ENCODE measurements around the gene ACP3.

The ACP3 gene, protein sequence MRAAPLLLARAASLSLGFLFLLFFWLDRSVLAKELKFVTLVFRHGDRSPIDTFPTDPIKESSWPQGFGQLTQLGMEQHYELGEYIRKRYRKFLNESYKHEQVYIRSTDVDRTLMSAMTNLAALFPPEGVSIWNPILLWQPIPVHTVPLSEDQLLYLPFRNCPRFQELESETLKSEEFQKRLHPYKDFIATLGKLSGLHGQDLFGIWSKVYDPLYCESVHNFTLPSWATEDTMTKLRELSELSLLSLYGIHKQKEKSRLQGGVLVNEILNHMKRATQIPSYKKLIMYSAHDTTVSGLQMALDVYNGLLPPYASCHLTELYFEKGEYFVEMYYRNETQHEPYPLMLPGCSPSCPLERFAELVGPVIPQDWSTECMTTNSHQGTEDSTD

DNA sequence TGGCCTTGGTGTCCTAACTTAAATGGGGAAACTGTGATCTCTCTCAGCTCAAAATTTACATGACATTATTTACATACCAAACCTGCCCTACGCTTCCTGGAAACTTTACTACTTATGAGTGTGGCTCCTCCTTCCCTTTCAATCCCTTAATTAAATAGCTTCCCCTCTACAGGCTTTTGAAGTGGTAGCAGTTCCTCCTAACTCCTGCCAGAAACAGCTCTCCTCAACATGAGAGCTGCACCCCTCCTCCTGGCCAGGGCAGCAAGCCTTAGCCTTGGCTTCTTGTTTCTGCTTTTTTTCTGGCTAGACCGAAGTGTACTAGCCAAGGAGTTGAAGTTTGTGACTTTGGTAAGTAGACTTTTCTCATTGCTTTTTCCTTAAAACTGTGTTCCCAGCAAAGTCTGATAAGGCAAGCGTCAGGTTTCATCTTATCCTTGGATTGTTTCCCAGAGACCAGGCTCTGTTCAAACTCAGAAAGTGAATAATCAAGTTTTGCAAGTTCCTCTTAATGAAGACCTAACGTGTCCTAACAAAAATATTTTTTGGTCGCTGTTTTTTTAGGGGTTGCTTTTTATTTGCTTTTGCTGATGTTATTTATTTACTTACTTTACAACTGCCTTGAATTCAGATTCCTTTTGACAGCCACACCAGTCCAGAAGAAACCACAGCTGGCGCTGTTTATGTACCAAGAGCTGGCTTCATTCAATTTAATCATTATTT is at the start of gene ACP3:
TSS of gene ACP3 (plus strand) at position 179 of the 720 bp plus-strand sequence. CDS start at position 229, 50 bp downstream.
- Histone ChIP-seq H3K27ac (ENCODE audit: low read length) (no peak within 1 kb of the TSS), H3K4me1 (ENCODE audit: control insufficient read depth, insufficient read depth, low read length) (no peaks in the 10 kb centered on the region), H3K9ac (ENCODE audit: low read length in 2 of 2) (no peak within 1 kb of the TSS), H3K27me3 (ENCODE audit: control insufficient read depth in 1 of 2, insufficient read depth in 2 of 2, low read length in 2 of 2) (no peaks in the 10 kb centered on the region), H3K4me3 (ENCODE audit: low read length in 2 of 2) (no peak within 1 kb of the TSS), H3K9me3 (ENCODE audit: control insufficient read depth in 2 of 2, low read length in 2 of 2) (no peaks in the 10 kb centered on the region), H3K36me3 (ENCODE audit: control insufficient read depth in 2 of 2, insufficient read depth in 2 of 2, low read length in 2 of 2) (no peaks in the 10 kb centered on the region)

DNA sequence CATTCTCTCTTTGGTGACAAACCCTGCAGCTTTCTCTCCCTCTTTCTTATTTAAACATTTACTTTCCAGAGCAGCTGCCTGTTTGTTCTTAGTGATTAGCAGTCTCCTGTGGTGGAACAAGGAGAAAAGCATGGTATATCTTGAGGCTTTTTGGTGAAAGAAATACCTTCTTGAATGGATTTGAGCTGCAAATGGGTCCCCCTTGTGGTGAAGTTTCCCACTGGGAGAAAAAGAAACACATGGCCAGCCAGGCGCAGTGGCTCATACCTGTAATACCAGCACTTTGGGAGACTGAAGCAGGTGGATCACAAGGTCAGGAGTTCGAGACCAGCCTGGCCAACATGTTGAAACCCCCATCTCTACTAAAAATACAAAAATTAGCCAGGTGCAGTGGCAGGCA is 48.3 kb upstream of the ACP3 start:
- no peaks in the 10 kb centered on the region for H3K27me3 ChIP-seq (ENCODE audit: control insufficient read depth in 1 of 2, insufficient read depth in 2 of 2, low read length in 2 of 2)
- no peak overlapping the region for H3K4me3 ChIP-seq (ENCODE audit: low read length in 2 of 2)
- H3K27ac ChIP-seq (ENCODE audit: low read length): no peak overlapping the region
- no peaks in the 10 kb centered on the region for H3K9me3 ChIP-seq (ENCODE audit: control insufficient read depth in 2 of 2, low read length in 2 of 2)
- no peak overlapping the region for H3K9ac ChIP-seq (ENCODE audit: low read length in 2 of 2)
- H3K36me3 ChIP-seq (ENCODE audit: control insufficient read depth in 2 of 2, insufficient read depth in 2 of 2, low read length in 2 of 2): no peaks in the 10 kb centered on the region
- H3K4me1 ChIP-seq (ENCODE audit: control insufficient read depth, insufficient read depth, low read length): no peaks in the 10 kb centered on the region

DNA sequence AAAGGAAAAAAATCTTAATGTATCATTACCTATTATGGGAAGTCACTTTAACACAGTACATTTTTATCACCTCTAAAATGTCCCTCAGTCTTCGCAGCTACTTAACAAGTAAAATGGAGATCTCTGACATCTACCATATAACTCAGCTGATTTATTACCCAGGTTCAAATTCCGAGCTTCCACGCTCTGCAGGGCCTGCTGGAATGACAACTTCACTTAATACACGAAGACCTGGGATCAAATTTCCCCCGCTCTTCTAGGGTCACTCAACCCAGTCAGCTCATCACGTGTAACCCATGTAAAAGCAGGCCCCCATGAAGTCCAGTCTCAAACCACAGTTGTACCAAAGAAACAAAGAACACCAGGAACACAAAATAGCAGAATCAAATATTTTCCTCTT is 44.2 kb upstream of the ACP3 start:
- H3K4me1 ChIP-seq (ENCODE audit: control insufficient read depth, insufficient read depth, low read length): no peaks in the 10 kb centered on the region
- H3K9ac ChIP-seq (ENCODE audit: low read length in 2 of 2): no peak overlapping the region
- no peak overlapping the region for H3K4me3 ChIP-seq (ENCODE audit: low read length in 2 of 2)
- H3K27ac ChIP-seq (ENCODE audit: low read length): no peak overlapping the region
- H3K27me3 ChIP-seq (ENCODE audit: control insufficient read depth in 1 of 2, insufficient read depth in 2 of 2, low read length in 2 of 2): no peaks in the 10 kb centered on the region
- H3K9me3 ChIP-seq (ENCODE audit: control insufficient read depth in 2 of 2, low read length in 2 of 2): peaks cover 0 to 2% of the 10 kb centered on the region in 2 donors
- H3K36me3 ChIP-seq (ENCODE audit: control insufficient read depth in 2 of 2, insufficient read depth in 2 of 2, low read length in 2 of 2): no peaks in the 10 kb centered on the region

DNA sequence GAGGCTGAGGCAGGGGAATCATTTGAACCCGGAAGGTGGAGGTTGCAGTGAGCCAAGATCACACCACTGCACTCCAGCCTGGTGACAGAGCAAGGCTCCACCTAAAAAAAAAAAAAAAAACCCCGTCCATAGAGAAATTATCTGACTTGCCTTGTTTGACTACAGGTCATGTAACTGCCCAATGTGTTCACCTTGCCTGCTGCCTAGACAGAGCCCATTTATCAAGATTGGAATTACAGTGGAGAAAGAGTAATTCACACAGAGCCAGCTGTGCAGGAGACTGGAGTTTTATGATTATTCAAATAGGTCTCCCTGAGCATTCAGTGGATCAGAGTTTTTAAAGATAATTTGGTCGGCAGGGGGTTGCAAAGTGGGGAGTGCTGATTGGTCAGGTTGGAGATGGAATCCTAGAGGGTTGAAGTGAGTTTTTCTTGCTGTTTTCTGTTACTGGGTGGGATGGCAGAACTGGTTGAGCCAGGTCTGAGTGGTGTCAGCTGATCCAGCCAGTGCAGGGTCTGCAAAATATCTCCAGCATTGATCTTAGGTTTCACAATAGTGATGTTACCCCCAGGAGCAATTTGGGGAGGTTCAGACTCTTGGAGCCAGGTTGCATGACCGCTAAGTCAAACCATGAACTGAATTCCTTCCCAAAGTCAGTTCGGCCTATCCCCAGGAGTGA is 40.8 kb upstream of the ACP3 start:
- Histone ChIP-seq H3K36me3 (ENCODE audit: control insufficient read depth in 2 of 2, insufficient read depth in 2 of 2, low read length in 2 of 2) (no peaks in the 10 kb centered on the region), H3K9ac (ENCODE audit: low read length in 2 of 2) (no peak overlapping the region), H3K27me3 (ENCODE audit: control insufficient read depth in 1 of 2, insufficient read depth in 2 of 2, low read length in 2 of 2) (no peaks in the 10 kb centered on the region), H3K4me3 (ENCODE audit: low read length in 2 of 2) (no peak overlapping the region), H3K27ac (ENCODE audit: low read length) (no peak overlapping the region), H3K9me3 (ENCODE audit: control insufficient read depth in 2 of 2, low read length in 2 of 2) (peaks cover 0 to 2% of the 10 kb centered on the region in 2 donors), H3K4me1 (ENCODE audit: control insufficient read depth, insufficient read depth, low read length) (no peaks in the 10 kb centered on the region)

DNA sequence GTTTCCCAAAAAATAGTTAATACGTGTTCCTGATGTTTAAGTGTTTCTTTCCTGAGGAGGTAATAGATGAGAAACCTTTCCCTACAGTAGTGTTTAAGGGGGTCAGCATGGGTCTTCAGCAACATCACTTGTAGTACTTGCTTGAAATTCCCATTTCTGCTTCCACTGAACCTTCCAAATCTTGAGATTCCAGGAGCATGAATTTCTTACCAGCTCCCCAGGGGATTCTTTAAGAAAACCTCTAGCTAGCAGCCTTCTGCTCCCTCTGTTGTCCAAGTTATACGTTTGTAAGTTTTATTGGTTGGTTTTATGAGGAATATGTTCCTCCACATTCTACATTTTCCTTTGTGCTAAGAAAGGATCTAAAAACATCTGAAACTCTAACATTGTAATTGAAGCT is 38.2 kb upstream of the ACP3 start:
- Histone ChIP-seq H3K27me3 (ENCODE audit: control insufficient read depth in 1 of 2, insufficient read depth in 2 of 2, low read length in 2 of 2) (no peaks in the 10 kb centered on the region), H3K36me3 (ENCODE audit: control insufficient read depth in 2 of 2, insufficient read depth in 2 of 2, low read length in 2 of 2) (no peaks in the 10 kb centered on the region), H3K9me3 (ENCODE audit: control insufficient read depth in 2 of 2, low read length in 2 of 2) (peaks cover 0 to 2% of the 10 kb centered on the region in 2 donors), H3K4me1 (ENCODE audit: control insufficient read depth, insufficient read depth, low read length) (no peaks in the 10 kb centered on the region), H3K9ac (ENCODE audit: low read length in 2 of 2) (no peak overlapping the region), H3K27ac (ENCODE audit: low read length) (no peak overlapping the region), H3K4me3 (ENCODE audit: low read length in 2 of 2) (no peak overlapping the region)

DNA sequence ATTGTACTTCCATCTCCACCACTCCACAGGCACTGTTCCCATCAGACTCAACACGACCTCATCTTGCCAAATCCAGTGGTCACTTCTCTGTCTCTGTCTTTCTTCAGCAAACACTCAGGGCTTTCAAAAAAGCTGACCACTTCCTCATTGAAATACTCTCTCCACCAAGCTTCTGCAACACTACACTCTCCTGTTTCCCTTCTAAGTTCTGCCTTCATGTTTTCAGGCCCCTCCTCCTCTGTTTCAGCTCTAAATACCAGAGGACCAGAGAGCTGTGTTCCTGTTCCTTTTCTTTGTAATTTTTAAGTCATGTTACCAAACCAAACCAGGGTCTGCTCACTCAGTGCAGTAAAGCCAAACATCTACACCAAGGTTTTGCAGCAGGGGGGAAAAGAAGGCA is 33.8 kb upstream of the ACP3 start:
- H3K36me3 ChIP-seq (ENCODE audit: control insufficient read depth in 2 of 2, insufficient read depth in 2 of 2, low read length in 2 of 2): no peaks in the 10 kb centered on the region
- H3K4me1 ChIP-seq (ENCODE audit: control insufficient read depth, insufficient read depth, low read length): no peaks in the 10 kb centered on the region
- H3K9me3 ChIP-seq (ENCODE audit: control insufficient read depth in 2 of 2, low read length in 2 of 2): peaks cover 0 to 5% of the 10 kb centered on the region in 2 donors
- H3K9ac ChIP-seq (ENCODE audit: low read length in 2 of 2): no peak overlapping the region
- H3K27ac ChIP-seq (ENCODE audit: low read length): no peak overlapping the region
- no peaks in the 10 kb centered on the region for H3K27me3 ChIP-seq (ENCODE audit: control insufficient read depth in 1 of 2, insufficient read depth in 2 of 2, low read length in 2 of 2)
- H3K4me3 ChIP-seq (ENCODE audit: low read length in 2 of 2): no peak overlapping the region

DNA sequence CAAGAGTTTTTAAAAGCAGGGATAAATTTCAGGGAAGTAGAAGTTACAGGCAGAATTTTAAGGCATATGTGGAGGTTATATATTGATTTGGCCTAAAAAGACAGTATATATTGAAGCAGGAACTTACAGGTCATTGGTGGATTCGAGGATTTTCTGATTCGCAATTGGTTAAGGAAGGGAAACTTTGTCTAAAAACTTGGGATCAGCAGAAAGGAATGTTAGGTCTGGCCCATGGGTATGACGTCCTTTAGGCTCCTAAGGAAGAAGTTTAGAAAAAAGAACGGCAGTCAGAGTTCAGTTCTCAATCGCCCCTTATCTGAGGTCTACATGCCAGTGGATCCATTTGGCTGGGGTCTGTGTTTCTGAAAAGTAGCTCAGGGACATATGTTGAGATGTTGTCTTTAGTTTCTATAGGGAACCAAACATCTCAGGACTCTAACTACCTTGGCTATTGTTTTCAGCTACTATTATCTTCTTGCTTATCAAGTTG is 33.2 kb upstream of the ACP3 start:
- Histone ChIP-seq H3K27ac (ENCODE audit: low read length) (no peak overlapping the region), H3K9me3 (ENCODE audit: control insufficient read depth in 2 of 2, low read length in 2 of 2) (peaks cover 0 to 5% of the 10 kb centered on the region in 2 donors), H3K9ac (ENCODE audit: low read length in 2 of 2) (no peak overlapping the region), H3K4me1 (ENCODE audit: control insufficient read depth, insufficient read depth, low read length) (no peaks in the 10 kb centered on the region), H3K27me3 (ENCODE audit: control insufficient read depth in 1 of 2, insufficient read depth in 2 of 2, low read length in 2 of 2) (no peaks in the 10 kb centered on the region), H3K4me3 (ENCODE audit: low read length in 2 of 2) (no peak overlapping the region), H3K36me3 (ENCODE audit: control insufficient read depth in 2 of 2, insufficient read depth in 2 of 2, low read length in 2 of 2) (no peaks in the 10 kb centered on the region)

DNA sequence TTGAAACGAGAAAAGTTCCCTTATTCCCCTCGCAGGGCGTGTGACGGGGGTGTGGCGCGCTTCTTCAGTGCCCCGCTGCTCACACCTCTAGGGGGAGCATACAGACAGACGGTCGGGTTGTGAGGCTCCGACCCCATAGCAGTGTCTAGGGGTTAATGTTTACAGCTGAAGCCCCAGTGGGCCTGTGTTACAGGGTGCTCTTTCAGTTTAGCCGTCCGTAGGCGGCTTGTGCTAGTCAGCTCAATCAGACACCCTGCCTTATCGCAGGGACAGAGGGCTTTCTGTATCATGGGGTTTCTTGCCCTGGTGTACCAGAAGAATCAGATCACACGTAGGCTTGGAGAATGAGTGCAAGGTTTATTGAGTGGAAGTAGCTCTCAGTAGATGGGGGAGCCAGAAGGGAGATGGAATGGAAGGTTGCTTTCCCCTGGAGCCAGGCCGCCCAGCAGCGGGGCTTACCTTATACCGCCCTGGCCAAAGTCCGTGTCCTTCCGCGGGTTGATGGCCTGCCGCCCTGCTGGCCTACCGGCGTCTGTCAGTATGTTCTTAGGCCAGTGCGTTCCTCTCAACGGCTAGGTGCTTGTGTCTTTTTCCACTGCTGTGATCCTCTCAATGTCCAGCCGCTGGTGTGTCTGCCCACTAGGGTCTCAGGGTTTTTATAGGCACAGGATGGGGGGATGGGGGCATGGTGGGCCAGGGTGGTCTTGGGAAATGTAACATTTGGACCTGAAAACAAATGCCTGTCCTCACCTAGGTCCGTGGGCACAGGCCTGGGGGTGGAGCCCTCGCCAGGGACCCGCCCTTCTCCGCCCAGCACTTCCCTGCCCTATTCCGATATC is 32.2 kb upstream of the ACP3 start:
- Histone ChIP-seq H3K27me3 (ENCODE audit: control insufficient read depth in 1 of 2, insufficient read depth in 2 of 2, low read length in 2 of 2) (no peaks in the 10 kb centered on the region), H3K9me3 (ENCODE audit: control insufficient read depth in 2 of 2, low read length in 2 of 2) (peaks cover 0 to 5% of the 10 kb centered on the region in 2 donors), H3K36me3 (ENCODE audit: control insufficient read depth in 2 of 2, insufficient read depth in 2 of 2, low read length in 2 of 2) (no peaks in the 10 kb centered on the region), H3K4me3 (ENCODE audit: low read length in 2 of 2) (no peak overlapping the region), H3K9ac (ENCODE audit: low read length in 2 of 2) (no peak overlapping the region), H3K4me1 (ENCODE audit: control insufficient read depth, insufficient read depth, low read length) (no peaks in the 10 kb centered on the region), H3K27ac (ENCODE audit: low read length) (no peak overlapping the region)

DNA sequence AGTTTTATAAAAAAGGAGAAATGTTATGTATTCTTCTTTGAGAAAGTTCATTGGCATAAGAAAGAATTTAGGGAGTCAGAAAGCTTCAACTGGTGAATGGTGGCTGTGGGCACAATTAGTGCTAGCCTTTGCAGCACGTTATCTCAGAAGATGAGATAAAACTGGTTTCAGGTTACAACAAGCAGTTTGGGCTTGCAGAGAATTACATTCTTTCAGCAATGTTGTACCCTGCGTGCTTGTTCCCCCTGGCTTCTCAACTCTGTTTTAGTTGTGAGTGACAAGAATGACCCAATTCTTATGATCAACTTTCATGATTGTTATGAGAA is 31.6 kb upstream of the ACP3 start:
- no peak overlapping the region for H3K9ac ChIP-seq (ENCODE audit: low read length in 2 of 2)
- H3K27me3 ChIP-seq (ENCODE audit: control insufficient read depth in 1 of 2, insufficient read depth in 2 of 2, low read length in 2 of 2): no peaks in the 10 kb centered on the region
- no peaks in the 10 kb centered on the region for H3K4me1 ChIP-seq (ENCODE audit: control insufficient read depth, insufficient read depth, low read length)
- H3K4me3 ChIP-seq (ENCODE audit: low read length in 2 of 2): no peak overlapping the region
- no peak overlapping the region for H3K27ac ChIP-seq (ENCODE audit: low read length)
- no peaks in the 10 kb centered on the region for H3K36me3 ChIP-seq (ENCODE audit: control insufficient read depth in 2 of 2, insufficient read depth in 2 of 2, low read length in 2 of 2)
- peaks cover 0 to 5% of the 10 kb centered on the region in 2 donors for H3K9me3 ChIP-seq (ENCODE audit: control insufficient read depth in 2 of 2, low read length in 2 of 2)

DNA sequence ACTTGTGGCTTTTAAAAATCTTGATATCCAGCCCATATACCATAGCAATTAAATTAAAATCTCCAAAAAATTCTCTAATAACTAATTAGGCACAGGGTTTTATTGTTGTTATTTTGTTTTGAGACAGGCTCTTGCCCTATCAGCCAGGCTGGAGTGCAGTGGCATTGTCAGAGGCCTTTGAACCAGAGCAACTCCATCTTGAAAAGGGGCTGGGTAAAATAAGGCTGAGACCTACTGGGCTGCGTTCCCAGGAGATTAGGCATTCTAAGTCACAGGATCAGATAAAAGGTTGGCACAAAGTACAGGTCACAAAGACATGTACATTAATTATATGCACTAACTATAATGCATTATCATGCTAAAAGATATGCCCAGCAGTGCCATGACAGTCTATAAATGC is 31.2 kb upstream of the ACP3 start:
- no peak overlapping the region for H3K9ac ChIP-seq (ENCODE audit: low read length in 2 of 2)
- H3K9me3 ChIP-seq (ENCODE audit: control insufficient read depth in 2 of 2, low read length in 2 of 2): peaks cover 0 to 5% of the 10 kb centered on the region in 2 donors
- H3K27me3 ChIP-seq (ENCODE audit: control insufficient read depth in 1 of 2, insufficient read depth in 2 of 2, low read length in 2 of 2): no peaks in the 10 kb centered on the region
- no peak overlapping the region for H3K27ac ChIP-seq (ENCODE audit: low read length)
- H3K4me1 ChIP-seq (ENCODE audit: control insufficient read depth, insufficient read depth, low read length): no peaks in the 10 kb centered on the region
- no peak overlapping the region for H3K4me3 ChIP-seq (ENCODE audit: low read length in 2 of 2)
- H3K36me3 ChIP-seq (ENCODE audit: control insufficient read depth in 2 of 2, insufficient read depth in 2 of 2, low read length in 2 of 2): no peaks in the 10 kb centered on the region
